NB4 (cell line): ENCODE results near the gene TLCD3B.

Experiments
- MYC ChIP-seq: IDR thresholded peaks from 2 replicates; pipeline ENCODE4 v1.6.1; 2011; ENCODE audit warnings: low read depth, low read length
- POLR2A ChIP-seq: IDR thresholded peaks from 2 replicates; pipeline ENCODE4 v1.6.1; 2011; ENCODE audit warnings: mild to moderate bottlenecking; ENCODE audit not compliant: insufficient read length; ENCODE audit errors: extremely low read depth
- TF ChIP-seq, protein P1 (sequence below): IDR thresholded peaks from one replicate; pipeline ENCODE4 v1.5.1; 2012; ENCODE audit warnings: low read depth, low read length
- TF ChIP-seq, protein P2 (sequence below): IDR thresholded peaks from 2 replicates; pipeline ENCODE4 v1.6.1; 2011; ENCODE audit warnings: low read depth, low read length

DNA sequence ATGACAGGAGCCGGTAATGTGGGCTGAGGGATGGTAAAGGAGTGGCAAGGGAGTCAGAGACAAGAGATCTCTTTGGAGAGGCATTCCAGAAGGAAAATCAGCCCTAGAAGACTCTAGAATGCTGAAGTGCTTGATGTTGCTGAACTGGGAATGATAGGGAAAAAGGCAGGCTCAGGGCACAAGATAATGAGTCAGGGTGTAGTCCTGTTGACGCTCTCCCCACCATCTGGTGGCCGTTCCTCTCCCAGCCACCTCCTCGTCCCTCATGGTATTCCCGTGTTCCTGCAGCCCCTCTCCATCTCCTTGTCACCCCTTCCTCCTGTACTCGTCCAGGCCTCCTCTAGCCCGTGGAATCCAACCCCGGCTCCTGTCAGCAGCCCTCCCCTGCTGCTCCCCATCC is 23.4 kb upstream of the TLCD3B start:
- TF ChIP-seq POLR2A (no peak), MYC (no peak)
- TF ChIP-seq, protein P1, sequence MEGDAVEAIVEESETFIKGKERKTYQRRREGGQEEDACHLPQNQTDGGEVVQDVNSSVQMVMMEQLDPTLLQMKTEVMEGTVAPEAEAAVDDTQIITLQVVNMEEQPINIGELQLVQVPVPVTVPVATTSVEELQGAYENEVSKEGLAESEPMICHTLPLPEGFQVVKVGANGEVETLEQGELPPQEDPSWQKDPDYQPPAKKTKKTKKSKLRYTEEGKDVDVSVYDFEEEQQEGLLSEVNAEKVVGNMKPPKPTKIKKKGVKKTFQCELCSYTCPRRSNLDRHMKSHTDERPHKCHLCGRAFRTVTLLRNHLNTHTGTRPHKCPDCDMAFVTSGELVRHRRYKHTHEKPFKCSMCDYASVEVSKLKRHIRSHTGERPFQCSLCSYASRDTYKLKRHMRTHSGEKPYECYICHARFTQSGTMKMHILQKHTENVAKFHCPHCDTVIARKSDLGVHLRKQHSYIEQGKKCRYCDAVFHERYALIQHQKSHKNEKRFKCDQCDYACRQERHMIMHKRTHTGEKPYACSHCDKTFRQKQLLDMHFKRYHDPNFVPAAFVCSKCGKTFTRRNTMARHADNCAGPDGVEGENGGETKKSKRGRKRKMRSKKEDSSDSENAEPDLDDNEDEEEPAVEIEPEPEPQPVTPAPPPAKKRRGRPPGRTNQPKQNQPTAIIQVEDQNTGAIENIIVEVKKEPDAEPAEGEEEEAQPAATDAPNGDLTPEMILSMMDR: no peak
- TF ChIP-seq, protein P2, sequence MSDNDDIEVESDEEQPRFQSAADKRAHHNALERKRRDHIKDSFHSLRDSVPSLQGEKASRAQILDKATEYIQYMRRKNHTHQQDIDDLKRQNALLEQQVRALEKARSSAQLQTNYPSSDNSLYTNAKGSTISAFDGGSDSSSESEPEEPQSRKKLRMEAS: no peak
